PFSK-1 (cell line): ENCODE measurements around the gene SVIL.

ENCODE experiments used
- POLR2AphosphoS5 ChIP-seq: IDR thresholded peaks from 2 replicates; pipeline ENCODE4 v1.6.1; 2012; ENCODE audit warnings: low read depth, mild to moderate bottlenecking, control low read depth, low read length, moderate library complexity
- REST ChIP-seq, 2 experiments: IDR thresholded peaks; 2 replicates each; pipeline versions ENCODE4 v1.6.1 to v1.8.0; 2011 to 2012; ENCODE audit warnings: low read depth in 2 of 2, low read length in 2 of 2, control low read depth in 1 of 2, inconsistent platforms in 1 of 2, mild to moderate bottlenecking in 1 of 2, moderate library complexity in 1 of 2; ENCODE audit not compliant: insufficient read depth in 1 of 2
- SIN3A ChIP-seq: IDR thresholded peaks from 2 replicates; pipeline ENCODE4 v1.6.1; 2012; ENCODE audit warnings: mild to moderate bottlenecking, low read length, moderate library complexity, borderline replicate concordance; ENCODE audit not compliant: insufficient read depth
- TAF1 ChIP-seq: IDR thresholded peaks from 2 replicates; pipeline ENCODE4 v1.6.1; 2012; ENCODE audit warnings: low read length, control low read depth, borderline replicate concordance; ENCODE audit not compliant: insufficient read depth

GRCh38 chr10:29634105-29634504 is 666 bp downstream of the SVIL start:
- TF ChIP-seq POLR2AphosphoS5 (no peak), TAF1 (no peak), REST (IDR thresholded peaks at IDR 0.05; ENCODE audit: insufficient read depth in 1 of 2, low read depth in 2 of 2, low read length in 2 of 2) (no peak), SIN3A (no peak)
